ENCODE measurements around the gene PTPRC.

PTPRC gene

GRCh38 chr1:198714271-198714670 lies 75.4 kb downstream of the PTPRC start (continued):
- TF ChIP-seq PRDM2 (tag by site-specific recombination; IDR thresholded peaks at IDR 0.05; ENCODE audit: borderline replicate concordance) (no peak), ZNF423 (tag by site-specific recombination; IDR thresholded peaks at IDR 0.05) (no peak), ZNF366 (tag by site-specific recombination; conservative IDR thresholded peaks at IDR 0.05) (no peak), ZBTB17 (tag by site-specific recombination; IDR thresholded peaks at IDR 0.05) (no peak), ZNF37A (tag by site-specific recombination; IDR thresholded peaks at IDR 0.05) (no peak), ZNF184 (tag by site-specific recombination; IDR thresholded peaks at IDR 0.05) (no peak), ZNF112 (tag by site-specific recombination; IDR thresholded peaks at IDR 0.05) (no peak), ZNF302 (tag by site-specific recombination; IDR thresholded peaks at IDR 0.05; ENCODE audit: low read depth) (no peak), KLF7 (tag by site-specific recombination; IDR thresholded peaks at IDR 0.05; ENCODE audit: borderline replicate concordance) (no peak), SCRT1 (tag by site-specific recombination; IDR thresholded peaks at IDR 0.05; ENCODE audit: borderline replicate concordance) (no peak), ZNF266 (tag by site-specific recombination; IDR thresholded peaks at IDR 0.05; ENCODE audit: low read depth) (no peak)

GRCh38 chr1:198716051-198716450 lies 77.2 kb downstream of the PTPRC start:
- Histone ChIP-seq H3K4me3 (ENCODE audit: low read depth, low read length) (no peak overlapping the region), H3K36me3 (ENCODE audit: control insufficient read depth in 2 of 2, insufficient read depth in 1 of 2, low read length in 2 of 2) (no peaks in the 10 kb centered on the region), H3K27ac (ENCODE audit: extremely low read depth, low read depth, low read length) (no peak overlapping the region), H3K4me1 (ENCODE audit: control insufficient read depth, insufficient read depth, low read length) (no peaks in the 10 kb centered on the region), H3K9me3 (ENCODE audit: control insufficient read depth, insufficient read depth, low read depth, low read length) (no peaks in the 10 kb centered on the region)
- ChIA-PET POLR2A (no interaction called here), CTCF (interaction anchor here (0.5 kb wide), 1 partner anchor 1390 kb away, joined by 3 read pairs; no protein-coding TSS in a partner anchor)
- TF ChIP-seq ZBTB6 (tag by site-specific recombination; IDR thresholded peaks at IDR 0.05) = no peak
- no peak for TF ChIP-seq HOXD13 (CRISPR knock-in tag; IDR thresholded peaks at IDR 0.05; ENCODE audit: borderline replicate concordance)
- TF ChIP-seq ZNF785 (tag by site-specific recombination; IDR thresholded peaks at IDR 0.05) = no peak
- TF ChIP-seq ZNF175 (tag by site-specific recombination; IDR thresholded peaks at IDR 0.05) = no peak
- no peak for TF ChIP-seq ZNF16 (tag by site-specific recombination; IDR thresholded peaks at IDR 0.05; ENCODE audit: low read depth)

DNA sequence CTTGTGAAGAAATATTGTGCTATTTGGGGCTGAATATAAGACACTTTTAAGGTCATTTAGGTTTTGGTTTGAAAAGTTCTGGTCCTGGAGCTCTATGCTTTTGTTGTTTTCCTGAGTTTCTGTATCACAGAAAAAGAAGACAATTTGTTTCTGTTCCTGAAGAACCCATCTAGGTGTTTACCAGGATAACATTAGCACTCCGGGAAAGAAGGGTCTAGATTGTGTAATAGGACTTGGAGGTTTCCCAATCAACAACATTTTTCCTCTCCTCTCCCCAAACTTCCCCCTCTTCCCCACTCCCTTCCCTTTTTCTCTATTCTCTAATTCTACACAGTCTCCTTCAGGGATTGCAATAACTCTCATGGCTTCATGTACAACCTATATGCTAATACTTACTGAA lies 78.7 kb downstream of the PTPRC start:
- no peaks in the 10 kb centered on the region for H3K9me3 ChIP-seq (ENCODE audit: control insufficient read depth, insufficient read depth, low read depth, low read length)
- ChIA-PET CTCF (no interaction called here), POLR2A (no interaction called here)
- H3K4me1 ChIP-seq (ENCODE audit: control insufficient read depth, insufficient read depth, low read length) = no peaks in the 10 kb centered on the region
- H3K27ac ChIP-seq (ENCODE audit: extremely low read depth, low read depth, low read length) = no peak overlapping the region
- no peaks in the 10 kb centered on the region for H3K36me3 ChIP-seq (ENCODE audit: control insufficient read depth in 2 of 2, insufficient read depth in 1 of 2, low read length in 2 of 2)
- H3K4me3 ChIP-seq (ENCODE audit: low read depth, low read length) = no peak overlapping the region
- TF ChIP-seq ZFP3 (tag by site-specific recombination; IDR thresholded peaks at IDR 0.05; ENCODE audit: low read depth) = no peak
- TF ChIP-seq, protein P1, sequence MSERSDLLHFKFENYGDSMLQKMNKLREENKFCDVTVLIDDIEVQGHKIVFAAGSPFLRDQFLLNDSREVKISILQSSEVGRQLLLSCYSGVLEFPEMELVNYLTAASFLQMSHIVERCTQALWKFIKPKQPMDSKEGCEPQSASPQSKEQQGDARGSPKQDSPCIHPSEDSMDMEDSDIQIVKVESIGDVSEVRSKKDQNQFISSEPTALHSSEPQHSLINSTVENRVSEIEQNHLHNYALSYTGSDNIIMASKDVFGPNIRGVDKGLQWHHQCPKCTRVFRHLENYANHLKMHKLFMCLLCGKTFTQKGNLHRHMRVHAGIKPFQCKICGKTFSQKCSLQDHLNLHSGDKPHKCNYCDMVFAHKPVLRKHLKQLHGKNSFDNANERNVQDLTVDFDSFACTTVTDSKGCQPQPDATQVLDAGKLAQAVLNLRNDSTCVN (tag by site-specific recombination; optimal IDR thresholded peaks at IDR 0.05) = no peak
- no peak for TF ChIP-seq ZNF701 (tag by site-specific recombination; IDR thresholded peaks at IDR 0.05)
- TF ChIP-seq HOXC10 (CRISPR knock-in tag; IDR thresholded peaks at IDR 0.05) = no peak
- TF ChIP-seq ZNF830 (tag by site-specific recombination; IDR thresholded peaks at IDR 0.05; ENCODE audit: low read depth) = no peak
- no peak for TF ChIP-seq ZNF223 (tag by site-specific recombination; IDR thresholded peaks at IDR 0.05)
- TF ChIP-seq, protein P2, sequence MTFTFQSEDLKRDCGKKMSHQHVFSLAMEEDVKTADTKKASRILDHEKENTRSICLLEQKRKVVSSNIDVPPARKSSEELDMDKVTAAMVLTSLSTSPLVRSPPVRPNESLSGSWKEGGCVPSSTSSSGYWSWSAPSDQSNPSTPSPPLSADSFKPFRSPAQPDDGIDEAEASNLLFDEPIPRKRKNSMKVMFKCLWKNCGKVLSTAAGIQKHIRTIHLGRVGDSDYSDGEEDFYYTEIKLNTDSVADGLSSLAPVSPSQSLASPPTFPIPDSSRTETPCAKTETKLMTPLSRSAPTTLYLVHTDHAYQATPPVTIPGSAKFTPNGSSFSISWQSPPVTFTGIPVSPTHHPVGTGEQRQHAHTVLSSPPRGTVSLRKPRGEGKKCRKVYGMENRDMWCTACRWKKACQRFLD (tag by site-specific recombination; IDR thresholded peaks at IDR 0.05) = no peak
- TF ChIP-seq ZNF23 (tag by site-specific recombination; IDR thresholded peaks at IDR 0.05; ENCODE audit: borderline replicate concordance) = no peak
- TF ChIP-seq SCRT2 (tag by site-specific recombination; IDR thresholded peaks at IDR 0.05) = no peak
- TF ChIP-seq ZNF404 (tag by site-specific recombination; IDR thresholded peaks at IDR 0.05) = no peak
- no peak for TF ChIP-seq ZNF138 (tag by site-specific recombination; IDR thresholded peaks at IDR 0.05; ENCODE audit: borderline replicate concordance)
- no peak for TF ChIP-seq ZNF416 (tag by site-specific recombination; IDR thresholded peaks at IDR 0.05)
